ENCODE results near the gene ZFP90.

The ZFP90 gene

GRCh38 chr16:68574479-68574878, 35.4 kb downstream of the ZFP90 start:
- TF ChIP-seq POLR2AphosphoS5 (IDR thresholded peaks at IDR 0.05; ENCODE audit: low read depth, low read length) (no peak), SIN3A (IDR thresholded peaks at IDR 0.05; ENCODE audit: borderline replicate concordance, insufficient read depth, low read length) (no peak), TAF1 (IDR thresholded peaks at IDR 0.05; ENCODE audit: borderline replicate concordance, insufficient read depth, low read length) (no peak), FOXP2 (optimal IDR thresholded peaks at IDR 0.05; ENCODE audit: borderline replicate concordance, extremely low read depth, extremely low read length, insufficient read depth) (no peak), REST (IDR thresholded peaks at IDR 0.05; ENCODE audit: insufficient read depth in 1 of 2, low read depth in 2 of 2, low read length in 2 of 2) (no peak)

- TF ChIP-seq POLR2AphosphoS5 (IDR thresholded peaks at IDR 0.05; ENCODE audit: low read depth, low read length) (no peak), SIN3A (IDR thresholded peaks at IDR 0.05; ENCODE audit: borderline replicate concordance, insufficient read depth, low read length) (no peak), FOXP2 (optimal IDR thresholded peaks at IDR 0.05; ENCODE audit: borderline replicate concordance, extremely low read depth, extremely low read length, insufficient read depth) (no peak), REST (IDR thresholded peaks at IDR 0.05; ENCODE audit: insufficient read depth in 1 of 2, low read depth in 2 of 2, low read length in 2 of 2) (no peak), TAF1 (IDR thresholded peaks at IDR 0.05; ENCODE audit: borderline replicate concordance, insufficient read depth, low read length) (no peak)
Observed at GRCh38 chr16:68575082-68575481, 36.0 kb downstream of the ZFP90 start.

- TF ChIP-seq REST (IDR thresholded peaks at IDR 0.05; ENCODE audit: insufficient read depth in 1 of 2, low read depth in 2 of 2, low read length in 2 of 2): no peak
- no peak for TF ChIP-seq SIN3A (IDR thresholded peaks at IDR 0.05; ENCODE audit: borderline replicate concordance, insufficient read depth, low read length)
- TF ChIP-seq POLR2AphosphoS5 (IDR thresholded peaks at IDR 0.05; ENCODE audit: low read depth, low read length): no peak
- TF ChIP-seq FOXP2 (optimal IDR thresholded peaks at IDR 0.05; ENCODE audit: borderline replicate concordance, extremely low read depth, extremely low read length, insufficient read depth): no peak
- no peak for TF ChIP-seq TAF1 (IDR thresholded peaks at IDR 0.05; ENCODE audit: borderline replicate concordance, insufficient read depth, low read length)
Observed at GRCh38 chr16:68577352-68577853, 38.3 kb downstream of the ZFP90 start.

- no peak for TF ChIP-seq FOXP2 (optimal IDR thresholded peaks at IDR 0.05; ENCODE audit: borderline replicate concordance, extremely low read depth, extremely low read length, insufficient read depth)
- no peak for TF ChIP-seq SIN3A (IDR thresholded peaks at IDR 0.05; ENCODE audit: borderline replicate concordance, insufficient read depth, low read length)
- no peak for TF ChIP-seq TAF1 (IDR thresholded peaks at IDR 0.05; ENCODE audit: borderline replicate concordance, insufficient read depth, low read length)
- TF ChIP-seq POLR2AphosphoS5 (IDR thresholded peaks at IDR 0.05; ENCODE audit: low read depth, low read length): no peak
- TF ChIP-seq REST (IDR thresholded peaks at IDR 0.05; ENCODE audit: insufficient read depth in 1 of 2, low read depth in 2 of 2, low read length in 2 of 2): no peak
Observed at GRCh38 chr16:68590201-68590994, 51.3 kb downstream of the ZFP90 start.
